ENCODE data around the gene FGF1. TPM values are rescaled to one million over a fixed set of nuclear protein-coding genes. Genes with fewer than 3 reads are reported as not detected.

Gene FGF1
- polyA plus RNA-seq, 3 donors: 24.2 to 28.8 (median 28.3) TPM

DNA sequence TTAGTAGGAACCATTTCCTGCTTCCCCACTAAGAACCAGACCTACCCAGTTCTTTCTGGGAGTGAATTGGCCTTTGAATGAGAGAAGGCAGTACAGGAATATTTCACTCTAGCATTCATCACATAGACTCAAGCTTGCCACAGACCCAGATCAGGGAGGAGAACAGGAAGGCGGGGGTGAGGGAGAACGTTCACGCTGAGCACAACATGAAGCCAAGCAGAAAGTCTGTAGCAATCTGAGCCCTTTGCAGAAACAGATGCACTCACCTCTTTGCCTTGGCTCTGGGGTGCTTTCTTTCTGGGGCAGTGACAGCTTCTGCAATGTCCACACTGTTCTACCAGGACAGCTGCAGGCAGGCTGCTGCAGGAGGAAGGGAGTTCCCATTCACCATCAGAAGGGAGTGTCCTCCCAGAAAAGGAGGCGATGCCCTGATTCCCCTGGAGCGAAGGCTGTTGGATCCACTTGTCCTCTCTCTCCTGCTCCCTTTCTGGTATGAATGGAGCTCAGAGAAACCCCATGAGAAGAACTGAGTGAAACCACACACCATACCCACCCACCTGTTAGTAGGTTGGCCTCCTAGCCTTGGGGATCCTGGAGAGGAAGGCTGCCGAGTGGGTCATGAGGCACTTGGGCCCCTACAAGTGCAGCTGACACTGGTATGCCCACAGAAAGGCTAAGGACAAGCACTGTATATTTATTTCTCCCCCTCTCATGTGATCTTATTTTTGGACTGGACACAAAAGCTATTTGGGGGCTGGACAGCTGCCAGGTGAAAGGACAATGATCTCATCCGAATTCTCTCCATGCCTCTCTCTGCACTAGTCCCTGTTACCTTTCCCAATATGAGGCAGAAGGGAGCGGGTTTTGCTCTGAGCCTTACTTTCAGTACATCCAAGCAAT lies 11.7 kb upstream of the FGF1 start:
- DNase-seq (ENCODE audit: low read depth in 3 of 3, low spot score in 2 of 3): no peak

DNA sequence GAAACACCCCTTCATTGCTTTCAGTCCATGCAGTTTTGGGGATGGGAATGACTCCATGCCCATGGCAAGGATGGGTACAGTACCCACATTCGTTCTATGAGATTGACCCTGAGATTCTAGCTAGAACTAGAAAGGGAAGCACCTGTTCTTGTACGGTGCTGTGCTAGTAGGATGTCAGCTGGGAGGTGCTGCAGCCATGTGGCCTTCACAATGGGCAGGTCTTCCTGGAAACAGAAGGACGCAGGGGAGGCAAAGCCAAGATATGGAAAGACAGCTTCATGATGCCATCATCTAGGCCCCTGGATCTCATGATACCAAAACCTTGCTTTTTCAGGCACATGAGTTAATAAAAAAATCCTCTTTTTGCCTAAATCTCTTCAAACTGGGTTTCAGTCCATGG lies 10.5 kb upstream of the FGF1 start:
- DNase-seq (ENCODE audit: low read depth in 3 of 3, low spot score in 2 of 3): no peak

DNA sequence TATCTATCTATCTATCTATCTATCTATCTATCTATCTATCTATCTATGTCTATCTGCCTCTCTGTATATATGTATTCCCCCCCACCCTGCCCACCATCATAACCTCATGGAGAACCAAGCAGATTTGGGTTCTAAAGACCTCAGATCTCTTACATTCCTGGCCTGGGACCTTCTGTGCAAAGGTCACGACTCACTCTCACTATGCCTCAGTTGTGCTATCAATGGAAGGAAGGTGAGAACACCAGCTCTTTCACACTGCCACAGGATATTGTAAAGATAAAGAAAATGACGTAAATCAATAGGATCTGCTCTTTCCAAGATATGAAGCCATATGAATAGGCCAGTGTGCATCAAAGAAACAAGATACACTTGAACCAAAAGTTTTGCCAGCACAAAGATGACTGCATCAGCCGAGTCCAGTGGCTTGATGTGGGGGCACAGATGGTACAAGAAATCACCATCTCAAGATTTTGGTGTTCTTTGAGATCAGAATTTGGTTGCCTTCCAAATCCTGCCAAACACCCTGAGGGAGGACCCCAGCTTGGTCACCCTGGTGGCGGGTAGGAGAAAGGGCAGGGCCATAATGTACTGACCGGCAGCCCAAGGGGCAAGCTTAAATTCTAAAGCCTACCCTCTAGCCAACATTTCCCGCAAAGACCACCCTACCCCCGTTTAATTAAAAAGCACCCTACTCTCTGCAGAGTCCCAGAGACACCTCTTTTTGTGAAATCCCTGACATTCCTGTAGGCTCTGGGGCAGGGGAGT lies 8.4 kb upstream of the FGF1 start:
- no peak for DNase-seq (ENCODE audit: low read depth in 3 of 3, low spot score in 2 of 3)

DNA sequence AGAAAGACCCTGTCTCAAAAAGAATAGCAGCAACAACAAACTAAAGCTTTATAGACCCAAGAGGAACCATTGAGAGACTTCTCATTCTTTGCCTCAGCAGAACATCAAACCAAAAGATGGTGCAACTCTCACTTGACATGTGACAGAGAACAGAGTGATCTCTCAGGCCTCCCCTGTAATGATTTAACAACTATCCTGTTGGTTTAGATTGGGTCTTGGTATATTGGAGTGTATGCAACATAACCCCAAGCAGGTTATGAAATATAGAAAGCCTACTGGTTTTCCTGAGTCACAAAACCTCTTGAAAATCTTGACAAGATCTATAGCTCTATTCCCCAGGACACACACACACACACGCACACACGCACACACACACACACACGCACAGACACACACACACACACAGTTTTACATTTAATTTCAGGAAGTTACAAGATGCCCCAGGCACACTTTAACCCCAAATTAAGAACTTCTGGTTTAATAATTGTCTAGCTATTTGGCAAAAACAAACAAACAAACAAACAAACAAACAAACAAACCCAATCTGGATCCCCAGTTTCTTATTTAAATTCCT lies 6.5 kb upstream of the FGF1 start:
- no peak for DNase-seq (ENCODE audit: low read depth in 3 of 3, low spot score in 2 of 3)

DNA sequence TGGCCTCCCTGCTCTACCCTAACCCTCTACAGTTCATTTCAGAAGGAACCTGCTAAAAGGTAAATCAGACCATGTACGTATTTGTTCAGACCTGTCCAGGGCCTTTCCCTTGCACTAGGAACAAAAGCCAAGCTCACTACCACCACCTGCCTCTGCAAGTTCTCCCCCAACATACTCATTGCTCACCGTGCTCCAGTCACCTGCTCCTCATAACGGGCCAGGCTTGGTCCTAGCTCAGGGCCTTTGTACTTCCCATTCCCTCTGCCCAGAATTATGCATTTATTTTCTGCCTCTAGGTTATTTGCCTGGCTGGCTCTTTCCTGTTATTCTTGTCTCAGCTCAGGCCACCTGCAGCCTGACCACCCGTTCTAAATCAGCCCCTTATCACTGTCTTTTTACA lies 4.8 kb upstream of the FGF1 start:
- no peak for DNase-seq (ENCODE audit: low read depth in 3 of 3, low spot score in 2 of 3)

DNA sequence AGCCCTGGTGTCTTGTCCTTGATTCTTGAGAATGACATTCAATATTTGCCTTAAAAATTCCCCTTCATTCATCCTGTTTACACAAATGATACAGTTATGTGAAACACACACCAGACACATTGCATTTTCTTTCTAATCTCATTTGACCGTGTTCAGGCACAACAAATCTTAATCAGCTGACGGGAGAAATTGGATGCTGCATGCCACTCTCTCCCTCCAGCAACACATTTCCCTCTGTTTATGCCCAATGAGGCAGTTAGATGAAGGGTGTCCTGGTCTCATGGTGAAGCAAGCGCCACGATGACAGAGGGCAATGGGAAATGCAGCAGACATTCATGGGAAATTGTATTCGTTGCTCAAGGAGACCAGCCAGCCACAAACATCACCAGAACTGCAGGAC lies 3.2 kb upstream of the FGF1 start:
- no peak for DNase-seq (ENCODE audit: low read depth in 3 of 3, low spot score in 2 of 3)

DNA sequence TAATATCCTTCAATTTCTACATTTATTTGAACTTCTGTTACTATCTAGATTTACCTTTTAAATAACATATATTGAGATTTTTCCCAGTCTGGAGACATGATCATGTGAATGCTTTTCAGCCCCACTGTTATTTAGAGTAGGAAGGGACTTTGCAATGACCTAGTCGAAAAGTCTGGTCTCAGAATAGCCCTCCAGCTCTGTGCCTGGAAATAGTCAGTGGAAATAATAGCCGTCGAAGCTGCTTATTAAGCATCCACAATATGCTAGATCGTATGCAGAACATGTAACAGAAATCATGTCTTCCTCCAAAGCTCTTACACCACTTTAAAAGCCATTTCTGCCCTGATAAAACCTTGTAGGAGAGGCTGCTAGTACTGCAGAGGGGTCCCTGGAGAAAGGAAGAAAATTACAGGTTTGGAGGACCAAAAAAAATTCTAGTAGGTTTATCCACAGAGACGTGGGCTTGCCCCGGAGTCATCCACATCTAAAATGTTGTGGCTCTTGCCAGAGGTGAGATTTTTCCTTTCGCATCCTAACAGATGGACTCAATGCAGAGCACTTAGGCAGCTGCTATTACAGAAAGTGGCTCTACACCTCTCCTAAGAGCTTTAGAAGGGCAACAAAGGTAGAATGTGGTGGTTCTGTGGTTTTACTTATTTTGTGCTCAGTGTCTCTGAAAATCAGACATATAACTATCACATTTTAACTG lies 2.5 kb upstream of the FGF1 start:
- DNase-seq (ENCODE audit: low read depth in 3 of 3, low spot score in 2 of 3): no peak

DNA sequence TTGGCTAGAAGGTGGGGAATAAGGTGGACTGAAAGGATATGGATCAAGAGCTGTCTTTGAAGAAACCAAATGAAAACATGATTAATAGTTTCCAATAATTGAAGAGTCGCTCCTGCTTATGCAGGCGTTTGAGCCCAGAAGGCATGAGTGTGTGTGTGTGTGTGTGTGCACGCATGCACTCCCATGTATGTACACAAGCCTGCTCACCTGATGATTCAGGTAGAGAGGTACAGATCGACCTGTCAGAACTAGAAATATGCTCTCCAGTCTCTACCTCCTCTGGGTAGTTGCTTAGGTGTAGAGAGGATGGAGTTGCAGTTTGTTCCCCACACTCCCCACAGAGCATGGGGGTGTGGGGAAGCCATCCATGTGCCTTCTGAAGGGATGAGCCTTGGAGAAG lies 1.1 kb upstream of the FGF1 start:
- DNase-seq (ENCODE audit: low read depth in 3 of 3, low spot score in 2 of 3): no peak

DNA sequence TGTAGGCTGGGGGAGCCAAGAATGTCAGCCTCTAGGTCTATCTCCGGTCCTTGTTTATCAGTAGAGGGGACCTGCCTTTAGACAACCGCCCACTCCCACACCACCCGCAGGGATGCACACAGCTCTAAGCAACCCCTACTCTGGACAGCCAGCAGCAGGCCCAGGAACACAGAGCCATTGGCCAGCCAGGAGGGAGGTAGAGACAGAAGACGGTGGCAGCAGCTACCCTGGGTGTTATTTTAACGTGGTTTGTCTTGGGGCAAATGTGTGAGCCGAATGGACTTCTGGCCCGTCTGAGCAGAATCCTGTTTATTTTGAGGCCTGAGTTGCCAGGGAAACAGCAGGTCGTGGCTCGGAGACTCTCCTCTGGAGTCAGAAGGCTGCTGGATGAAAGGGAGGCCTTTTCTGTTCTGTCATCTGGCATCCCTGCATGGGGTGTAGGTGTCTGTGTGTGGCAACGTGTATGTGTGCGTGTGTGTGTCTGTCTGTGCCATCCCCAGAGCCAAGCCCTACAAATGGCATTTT lies 382 bp upstream of the FGF1 start:
- DNase-seq (ENCODE audit: low read depth in 3 of 3, low spot score in 2 of 3): no peak

DNA sequence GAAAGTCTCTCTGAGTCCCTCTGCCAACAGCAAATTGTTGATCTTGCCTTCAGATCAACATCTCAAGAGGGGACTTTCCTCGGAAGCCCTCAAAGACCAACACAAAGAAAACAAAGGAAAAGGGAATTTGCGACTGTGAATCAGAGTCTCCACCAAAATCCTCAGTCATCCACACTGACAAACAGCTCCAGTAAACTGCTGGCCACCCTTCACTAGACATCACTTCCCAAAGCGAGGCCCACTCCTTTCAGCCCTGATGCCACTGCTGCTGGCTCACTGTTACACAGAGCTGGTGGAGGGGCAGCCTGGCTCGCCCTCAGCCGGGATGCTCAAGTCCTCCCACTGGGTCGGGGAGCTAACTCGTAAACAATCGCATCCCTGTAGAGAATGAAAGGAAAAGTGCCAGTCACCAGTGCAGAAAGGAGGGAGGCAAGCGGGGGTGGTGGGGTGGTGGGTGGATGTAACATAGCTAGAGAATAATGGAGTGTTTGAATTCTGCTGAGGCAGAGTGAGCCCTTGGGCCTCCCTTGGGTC lies 1.3 kb downstream of the FGF1 start:
- no peak for DNase-seq (ENCODE audit: low read depth in 3 of 3, low spot score in 2 of 3)

DNA sequence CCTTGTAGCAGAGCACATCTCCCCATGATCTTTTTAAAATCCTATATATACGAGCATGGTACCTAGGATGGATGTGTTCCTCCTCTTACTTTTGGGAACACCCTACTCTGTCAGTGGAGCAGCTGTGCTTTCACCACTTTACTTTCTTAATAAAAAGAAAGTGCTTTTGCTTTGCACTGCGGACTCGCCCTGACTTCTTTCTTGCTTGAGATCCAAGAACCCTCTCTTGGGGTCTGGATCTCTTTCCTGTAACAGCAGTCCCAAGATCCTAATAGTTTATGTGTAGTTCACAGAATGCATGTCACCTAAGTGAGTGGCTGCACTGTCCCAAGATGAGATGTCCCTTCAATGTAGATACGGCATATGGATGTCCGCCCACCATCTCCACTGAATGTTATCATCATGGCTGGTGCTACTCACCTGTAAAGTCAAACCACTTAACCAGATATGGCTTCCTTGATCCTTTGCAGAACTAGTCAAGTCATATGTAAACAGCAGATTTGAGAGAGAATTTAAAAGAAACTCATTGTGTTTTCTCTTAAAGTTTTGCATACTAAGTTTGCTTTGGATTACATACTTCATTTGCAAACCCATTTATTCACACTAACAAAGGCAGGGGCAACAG lies 1.9 kb downstream of the FGF1 start:
- no peak for DNase-seq (ENCODE audit: low read depth in 3 of 3, low spot score in 2 of 3)

DNA sequence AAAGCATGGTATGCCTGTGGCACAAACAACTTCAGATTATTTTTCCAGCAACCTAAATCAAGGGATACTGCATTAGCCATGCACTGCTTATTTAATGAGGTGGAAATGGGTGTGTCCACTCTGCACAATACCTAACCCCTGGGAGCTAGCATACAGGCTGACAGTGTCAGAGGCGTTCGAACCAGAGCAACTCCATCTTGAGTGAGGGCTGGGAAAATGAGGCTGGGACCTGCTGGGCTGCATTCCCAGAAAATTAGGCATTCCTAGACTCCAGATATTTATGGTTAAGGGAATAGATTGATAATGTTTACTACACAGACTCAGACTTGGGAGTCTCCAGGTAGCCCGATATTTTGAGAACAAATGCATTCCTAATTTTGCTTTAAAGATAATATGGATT lies 2.8 kb downstream of the FGF1 start:
- DNase-seq (ENCODE audit: low read depth in 3 of 3, low spot score in 2 of 3): no peak

DNA sequence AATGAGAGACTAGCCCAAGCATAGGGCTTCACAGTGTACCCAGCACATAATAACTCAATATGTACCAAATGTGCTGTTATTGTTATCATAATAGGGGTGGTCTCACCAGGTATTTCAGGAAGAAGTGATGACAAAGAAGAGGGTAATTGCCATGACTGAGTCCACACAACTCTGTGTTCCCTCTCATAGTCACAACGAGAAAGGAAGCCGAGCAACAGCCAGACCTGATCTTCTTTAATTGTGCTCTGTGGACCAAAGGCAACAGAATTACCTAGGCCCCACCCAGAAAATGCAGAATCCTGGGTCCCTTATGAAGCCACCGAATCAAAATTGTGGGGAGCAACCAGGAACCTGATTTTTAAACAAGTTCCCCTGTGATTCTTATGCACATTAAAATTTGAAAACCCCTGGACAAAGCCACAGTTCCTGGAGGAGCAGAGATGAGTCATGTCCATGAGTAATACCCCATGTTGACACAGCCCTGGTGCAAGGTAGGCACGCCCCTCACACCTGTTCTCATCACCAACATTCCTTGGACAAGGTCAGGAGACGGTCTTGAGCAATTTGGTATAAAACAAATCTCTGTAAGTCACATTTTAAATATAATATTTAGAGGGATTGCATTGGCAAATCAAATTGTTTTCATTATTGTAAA lies 5.2 kb downstream of the FGF1 start:
- no peak for DNase-seq (ENCODE audit: low read depth in 3 of 3, low spot score in 2 of 3)

DNA sequence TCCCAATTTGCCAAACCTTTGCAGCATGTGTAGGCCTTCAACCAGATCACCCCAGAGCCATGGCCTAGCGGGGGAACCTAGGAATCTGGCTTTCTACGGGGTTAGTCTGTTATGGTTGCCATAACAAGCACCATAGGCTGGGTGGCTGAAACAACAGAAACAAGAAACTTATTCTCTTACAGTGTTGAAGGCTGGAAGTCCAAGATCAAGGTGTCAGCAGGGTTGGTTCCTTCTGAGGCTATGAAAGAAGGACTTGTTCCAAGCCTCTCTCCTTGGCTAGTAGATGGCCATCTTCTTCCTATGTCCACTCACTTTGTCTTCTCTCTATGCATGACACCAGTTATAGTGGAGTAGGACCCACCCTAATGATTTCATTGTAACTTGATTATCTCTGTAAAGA lies 6.1 kb downstream of the FGF1 start:
- no peak for DNase-seq (ENCODE audit: low read depth in 3 of 3, low spot score in 2 of 3)

DNA sequence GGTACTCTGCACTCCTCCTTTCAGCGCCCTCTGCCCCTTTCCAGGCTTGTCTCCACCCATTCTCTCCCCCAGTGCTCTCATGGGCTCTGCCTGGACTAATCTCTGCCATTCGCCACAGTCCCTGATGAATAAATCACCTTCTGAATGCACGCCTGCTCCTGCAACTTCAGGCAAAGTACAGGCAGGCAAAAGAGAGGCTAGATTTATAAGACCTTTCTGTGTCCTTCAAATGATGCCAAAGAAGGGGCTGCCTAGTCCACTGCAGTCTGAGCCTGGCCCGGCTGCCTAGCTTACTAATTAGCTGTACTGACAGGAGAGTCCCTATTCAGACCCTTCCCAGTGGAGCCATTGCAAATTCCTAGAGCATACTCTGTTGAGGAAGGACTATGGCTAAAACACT lies 7.4 kb downstream of the FGF1 start:
- no peak for DNase-seq (ENCODE audit: low read depth in 3 of 3, low spot score in 2 of 3)

DNA sequence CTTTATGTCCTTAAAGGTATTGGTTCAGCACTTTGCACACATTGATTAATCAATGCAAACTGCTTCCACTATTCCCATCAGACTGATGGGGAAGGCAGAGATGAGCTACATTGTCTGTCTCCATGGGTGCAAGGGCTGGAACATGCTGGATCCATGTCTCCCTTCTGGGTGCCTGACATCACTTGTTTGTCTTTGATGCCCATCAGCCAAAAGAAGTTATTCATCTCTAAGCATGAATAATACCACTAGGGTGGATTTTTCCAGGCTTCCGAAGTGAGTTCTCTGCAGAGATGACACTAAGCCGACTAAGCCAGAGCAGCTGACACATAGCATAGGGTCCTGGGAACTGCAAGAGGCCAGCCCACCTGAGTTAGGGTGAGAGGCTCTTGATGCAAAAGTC lies 8.7 kb downstream of the FGF1 start:
- DNase-seq (ENCODE audit: low read depth in 3 of 3, low spot score in 2 of 3): no peak

DNA sequence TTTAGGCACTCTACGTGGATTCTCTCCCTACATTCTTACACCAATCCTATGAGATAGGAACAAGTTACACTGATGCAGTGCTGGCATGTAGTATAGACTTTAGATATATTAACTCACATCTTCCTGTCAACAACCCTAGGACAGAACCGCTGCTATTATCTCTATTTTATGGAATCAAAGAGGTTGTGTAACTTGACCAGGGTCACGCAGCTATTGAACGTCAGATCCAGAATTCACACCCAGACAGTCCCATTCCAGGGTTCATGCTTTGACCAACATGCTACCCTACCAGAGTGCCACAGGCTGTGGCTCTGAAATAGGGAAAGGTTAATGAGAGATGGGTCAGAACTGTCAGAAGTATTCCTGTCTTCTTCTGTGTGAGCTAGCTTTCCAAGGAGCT lies 9.6 kb downstream of the FGF1 start:
- no peak for DNase-seq (ENCODE audit: low read depth in 3 of 3, low spot score in 2 of 3)

DNA sequence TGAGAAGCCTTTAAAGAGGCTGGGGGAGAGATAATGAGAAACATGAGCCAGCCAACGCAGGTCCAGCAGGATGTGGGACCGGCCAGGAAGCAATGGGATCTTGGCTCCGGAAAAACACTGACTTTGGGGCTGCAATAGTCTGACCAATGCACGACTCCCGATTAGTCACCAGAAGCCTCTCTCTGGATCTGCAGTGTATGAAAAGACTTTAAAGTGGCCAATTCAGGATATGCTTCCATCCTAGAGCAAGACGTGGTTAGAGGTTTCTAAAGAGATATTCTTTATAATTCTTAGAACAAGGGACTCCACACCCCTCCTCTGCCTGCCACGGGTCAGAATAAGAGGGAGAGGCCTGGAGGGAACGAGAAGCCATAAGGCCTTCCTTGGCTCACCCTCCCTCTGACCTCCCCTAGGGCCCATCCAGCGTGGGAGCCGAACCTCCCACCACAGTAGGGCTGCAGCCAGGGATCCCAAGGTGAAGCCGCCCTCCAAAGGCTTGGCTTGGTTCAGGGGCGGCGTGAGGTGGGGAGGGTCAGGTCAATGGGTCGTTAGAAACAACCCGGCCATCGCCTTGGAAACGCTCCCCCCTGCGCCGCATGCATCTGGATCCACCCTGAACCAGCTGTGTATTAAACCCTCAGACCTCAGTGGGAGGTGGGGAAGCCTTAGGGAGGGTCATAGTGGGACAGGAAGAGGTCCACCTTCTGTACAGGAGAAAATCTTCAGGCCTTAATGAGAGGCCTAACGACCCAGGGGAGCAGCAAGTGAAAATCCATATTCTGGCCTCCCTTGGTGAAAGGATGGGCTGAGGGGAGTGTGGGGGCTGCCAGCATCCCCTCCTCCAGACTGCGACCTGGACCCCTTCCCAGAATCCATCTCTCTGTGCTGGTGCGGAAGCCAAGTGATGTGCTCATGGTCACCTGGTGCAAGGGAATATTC lies 11.1 kb downstream of the FGF1 start:
- no peak for DNase-seq (ENCODE audit: low read depth in 3 of 3, low spot score in 2 of 3)

DNA sequence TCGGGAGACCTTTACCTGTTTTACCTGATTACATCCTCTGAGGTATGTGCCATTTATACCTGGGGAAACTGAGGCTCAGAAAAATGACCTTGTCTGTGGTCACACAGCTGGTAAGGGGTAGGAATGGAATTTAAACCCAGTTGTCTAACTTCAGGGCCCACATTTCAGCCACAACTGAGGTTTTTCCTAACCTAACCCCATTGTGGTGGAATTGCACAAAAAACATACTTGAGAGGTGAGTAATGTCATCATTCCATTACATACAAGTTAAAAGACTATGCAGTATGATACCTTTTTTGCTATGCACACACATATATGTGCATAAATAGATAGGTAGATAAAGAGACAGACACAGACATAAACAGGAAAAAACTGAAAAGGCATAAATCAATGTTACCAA lies 14.1 kb downstream of the FGF1 start:
- DNase-seq (ENCODE audit: low read depth in 3 of 3, low spot score in 2 of 3): no peak

Measured in right renal cortex interstitium (tissue), 3 donors.